GM21367 (cell line): ENCODE data around the gene MRPL33.

Experiments used
- ATAC-seq: cut with Tn5 transposase; IDR thresholded peaks from one replicate; pipeline ENCODE4 v1.9.1; 2021; ENCODE audit not compliant: unreplicated experiment

The MRPL33 gene

GRCh38 chr2:27807476-27807875, 36.0 kb downstream of the MRPL33 start:
- ATAC-seq, result no peak

DNA sequence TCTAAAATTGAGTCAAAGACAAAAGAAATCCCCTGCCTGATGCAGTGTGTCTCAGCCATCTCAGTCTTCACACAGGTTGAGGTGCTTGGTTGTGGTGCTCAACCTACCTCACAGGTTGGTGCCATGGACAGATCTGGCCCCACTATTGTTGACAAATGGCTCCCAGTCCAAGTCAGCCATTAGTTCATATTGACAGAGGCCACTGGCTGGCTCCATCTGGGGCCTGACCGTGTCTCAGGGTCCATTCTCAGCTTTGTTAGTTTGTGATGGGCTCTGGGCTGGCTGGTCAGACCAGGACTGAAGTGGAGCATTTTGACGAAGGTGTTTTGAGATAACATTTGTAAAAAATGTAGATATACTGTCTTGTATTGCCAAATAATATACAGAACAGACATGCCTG, 36.9 kb downstream of the MRPL33 start:
- no peak for ATAC-seq

DNA sequence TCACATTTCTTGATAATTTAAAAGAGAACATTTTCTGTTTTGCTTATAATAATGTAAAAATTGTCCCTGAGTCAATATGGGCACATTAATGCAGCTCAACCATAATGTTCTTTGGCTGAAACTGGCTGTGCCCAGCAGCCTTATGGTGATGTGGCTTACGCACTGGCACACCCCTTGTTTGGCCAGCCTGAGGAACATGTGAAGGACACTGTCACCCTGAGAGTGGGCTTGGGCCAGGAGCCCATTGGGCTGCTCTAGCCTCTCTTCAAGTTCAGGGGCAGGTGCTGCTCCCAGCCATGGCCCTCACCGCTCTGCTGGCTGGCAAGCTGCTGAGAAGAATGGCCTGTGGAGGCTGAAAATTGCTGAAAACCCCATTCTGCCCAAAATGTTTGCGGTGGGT, 37.5 kb downstream of the MRPL33 start:
- ATAC-seq, result no peak

DNA sequence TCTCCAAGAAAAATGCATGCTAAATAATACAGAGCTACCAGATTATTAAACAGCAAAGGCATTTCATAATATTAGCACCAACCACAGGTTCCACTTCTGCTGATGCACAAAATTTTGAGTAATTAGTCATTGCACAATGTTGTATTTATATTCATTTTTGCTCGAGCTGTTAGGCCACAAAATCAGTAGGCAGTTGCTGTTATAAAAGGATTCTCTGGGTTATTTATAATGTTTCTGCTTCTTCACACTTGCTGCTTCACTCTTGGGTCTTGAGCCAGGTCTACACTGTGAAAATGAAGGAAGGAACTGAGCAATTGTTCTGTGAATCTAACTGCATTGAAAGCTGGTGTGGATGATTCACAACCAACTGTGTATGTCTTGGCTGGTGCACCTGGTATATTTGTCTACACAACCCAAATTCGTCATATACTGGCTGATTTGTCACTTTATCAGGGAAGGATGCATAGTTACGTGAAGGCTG, 38.3 kb downstream of the MRPL33 start:
- no peak for ATAC-seq

GRCh38 chr2:27810455-27810854, 38.9 kb downstream of the MRPL33 start:
- no peak for ATAC-seq

DNA sequence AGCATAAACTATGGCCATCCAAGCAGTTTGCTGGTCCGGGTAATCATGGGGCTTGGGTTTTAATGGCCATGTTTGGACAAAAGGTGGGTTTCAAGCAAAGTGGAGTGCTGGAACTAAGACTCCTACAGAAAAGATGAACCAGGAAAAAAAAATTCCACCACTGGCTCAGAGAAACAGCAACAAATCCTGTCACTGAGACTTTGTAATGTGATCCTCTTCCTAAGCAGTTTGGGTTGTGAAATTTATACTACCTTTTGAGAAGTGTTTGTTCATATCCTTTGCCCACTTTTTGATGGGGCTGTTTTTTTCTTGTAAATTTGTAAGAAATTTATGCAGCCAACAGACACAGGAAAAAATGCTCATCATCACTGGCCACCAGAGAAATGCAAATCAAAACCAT, 40.2 kb downstream of the MRPL33 start:
- no peak for ATAC-seq

DNA sequence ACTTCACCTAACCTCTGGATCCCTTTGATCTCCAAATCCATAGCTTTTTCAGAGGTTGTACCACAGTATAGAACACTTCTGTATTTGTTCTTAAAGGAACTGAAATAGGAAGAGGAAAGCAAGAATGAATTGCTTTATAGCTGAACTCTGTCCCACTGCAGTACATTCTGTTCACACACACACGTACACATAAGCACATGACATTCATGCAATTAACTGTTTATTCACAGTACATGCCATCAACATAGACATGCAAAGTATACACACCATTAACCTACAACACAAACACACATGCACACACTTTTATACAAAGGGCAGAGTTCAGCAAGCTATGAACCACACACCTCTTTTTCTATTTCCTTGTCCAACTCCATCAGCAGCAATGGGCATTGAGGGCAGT, 43.2 kb downstream of the MRPL33 start:
- ATAC-seq, result no peak

DNA sequence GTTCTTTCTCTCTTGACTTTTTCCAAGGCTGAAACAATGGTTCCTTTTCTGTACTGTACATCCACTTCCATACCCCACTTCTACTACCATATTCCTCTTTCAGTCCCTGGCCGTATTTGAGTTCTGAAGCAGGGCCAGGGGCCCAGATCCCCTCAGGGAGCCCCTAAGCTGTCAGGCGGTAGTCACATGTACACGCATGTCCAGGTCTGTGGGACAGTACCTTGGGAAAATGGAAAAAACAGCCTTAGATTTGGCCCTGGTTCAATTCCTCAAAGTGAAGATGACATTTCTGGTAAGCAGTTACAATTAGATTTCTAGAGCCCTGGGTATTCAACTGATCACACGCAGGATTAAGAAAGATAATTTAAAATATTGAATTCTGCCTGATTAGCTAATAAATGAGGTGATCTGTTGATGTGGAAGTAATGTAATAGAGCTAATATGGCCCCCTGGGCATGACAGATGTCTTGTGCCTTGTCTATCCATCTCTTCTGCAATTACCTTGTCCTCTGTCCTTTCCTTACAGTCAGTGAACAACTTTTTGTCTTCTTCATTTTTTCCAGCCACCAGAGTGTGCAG, 44.4 kb downstream of the MRPL33 start:
- ATAC-seq, result no peak

DNA sequence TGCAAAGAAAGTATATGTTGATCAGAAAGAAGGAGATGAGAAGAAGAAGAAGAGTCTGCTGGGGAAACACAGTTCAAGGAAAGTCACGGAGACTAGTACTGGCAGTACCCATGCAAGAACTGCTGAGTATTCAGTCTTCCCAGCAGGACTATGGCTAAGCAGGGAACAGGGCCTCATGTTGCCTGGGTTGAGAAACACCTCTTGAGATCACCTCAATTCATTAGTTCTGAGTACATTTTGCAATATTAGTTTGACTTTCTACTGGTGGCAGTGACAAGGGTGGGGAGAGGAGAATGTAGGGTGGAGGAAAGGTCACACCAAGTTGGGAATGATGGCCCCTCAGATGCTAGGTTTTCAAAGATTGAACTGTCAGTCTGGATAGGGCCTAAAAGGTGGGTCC, 50.5 kb downstream of the MRPL33 start:
- ATAC-seq, result no peak

DNA sequence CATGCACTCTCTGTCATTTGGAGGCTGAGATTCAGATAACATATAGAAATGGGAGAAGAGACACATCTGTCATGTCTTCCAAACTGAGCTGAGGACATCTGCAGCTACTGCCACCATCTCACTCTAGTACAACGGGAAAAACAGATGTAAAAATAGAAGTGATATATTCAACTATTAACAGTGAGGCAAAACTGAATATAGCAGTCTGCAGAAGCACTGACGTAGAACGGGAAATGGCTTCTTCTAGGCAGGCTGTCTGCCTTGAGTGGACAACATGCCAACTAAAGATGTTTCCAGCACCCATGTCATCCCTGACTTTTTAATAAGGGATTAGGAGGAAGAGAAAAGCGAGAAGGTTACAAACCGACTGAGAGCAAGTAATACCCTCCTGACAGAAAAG, 51.6 kb downstream of the MRPL33 start:
- ATAC-seq, result no peak

DNA sequence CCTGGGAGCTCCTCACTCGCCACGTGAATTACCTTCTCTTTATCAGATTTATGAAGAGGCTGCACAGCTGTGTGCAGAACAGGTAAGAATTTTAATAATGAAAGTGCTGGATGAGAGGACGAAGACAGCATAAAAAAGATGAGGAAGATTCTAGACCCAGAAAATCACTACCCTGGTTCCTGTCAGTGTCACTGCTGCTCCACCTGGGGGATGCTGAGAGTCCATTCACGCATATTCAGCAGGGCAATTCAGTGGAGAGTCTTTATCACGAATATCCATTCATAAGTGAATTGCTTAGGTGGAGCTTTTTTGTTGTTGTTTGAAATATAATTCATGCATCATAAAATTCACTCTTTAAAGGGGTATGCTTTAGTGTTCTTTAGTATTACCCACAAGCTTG, 52.0 kb downstream of the MRPL33 start:
- no peak for ATAC-seq

- ATAC-seq, result no peak
Measured at GRCh38 chr2:27824401-27824800, 52.9 kb downstream of the MRPL33 start.

- no peak for ATAC-seq
Measured at GRCh38 chr2:27828305-27828704, 56.8 kb downstream of the MRPL33 start.
